ENCODE results near the gene CEACAM21.
A peak's percentile ranks its signal among the peaks of the same experiment; 100 is the strongest.

The CEACAM21 gene

DNA sequence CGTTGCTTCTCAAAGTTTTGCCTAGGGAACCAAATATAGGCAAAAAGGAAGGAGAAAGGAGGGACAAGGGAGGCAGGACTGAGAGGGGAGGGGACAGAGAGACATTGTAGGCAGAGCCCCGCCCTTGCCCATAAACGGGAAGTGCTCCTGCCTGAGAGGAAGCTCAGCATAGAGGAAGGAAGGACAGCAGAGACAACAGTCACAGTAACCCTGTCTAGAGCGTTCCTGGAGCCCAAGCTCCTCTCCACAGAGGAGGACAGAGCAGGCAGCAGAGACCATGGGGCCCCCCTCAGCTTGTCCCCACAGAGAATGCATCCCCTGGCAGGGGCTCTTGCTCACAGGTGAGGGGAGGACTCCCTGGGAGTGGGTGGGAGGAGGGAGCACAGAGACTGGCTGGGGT lies at the start of gene CEACAM21:
CEACAM21 (plus strand) TSS at position 169 of the 400 bp plus-strand sequence; CDS start at position 278, 109 bp downstream.
- no peak for DNase-seq

GRCh38 chr19:41527089-41527488 lies 48.9 kb upstream of the CEACAM21 start:
- no peak for DNase-seq

DNA sequence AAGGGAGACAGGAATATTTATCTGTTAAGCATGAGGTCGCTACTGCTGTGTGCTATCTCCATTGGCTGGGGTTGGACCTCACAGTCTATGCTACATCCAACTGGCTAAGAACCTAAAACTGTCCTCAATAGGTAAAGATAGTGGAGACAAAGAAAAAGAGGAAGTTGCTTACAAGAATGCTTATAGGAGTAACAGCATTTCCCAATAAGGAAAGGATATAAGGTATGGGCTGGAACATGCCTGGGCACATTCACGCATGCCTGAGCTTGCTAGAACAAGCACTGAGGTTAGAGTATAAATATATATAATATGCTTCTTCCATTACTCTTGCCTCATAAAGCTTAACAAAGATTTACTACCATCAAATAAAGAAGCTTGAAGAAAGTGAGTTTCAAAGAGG lies 47.9 kb upstream of the CEACAM21 start:
- no peak for DNase-seq

- no peak for DNase-seq
These were observed 46.3 kb upstream of the CEACAM21 start for GRCh38 chr19:41529484-41530183.

GRCh38 chr19:41530184-41530534 lies 45.8 kb upstream of the CEACAM21 start:
- DNase-seq: no peak

- DNase-seq: no peak
These were observed 45.1 kb upstream of the CEACAM21 start for GRCh38 chr19:41530761-41531301.

DNA sequence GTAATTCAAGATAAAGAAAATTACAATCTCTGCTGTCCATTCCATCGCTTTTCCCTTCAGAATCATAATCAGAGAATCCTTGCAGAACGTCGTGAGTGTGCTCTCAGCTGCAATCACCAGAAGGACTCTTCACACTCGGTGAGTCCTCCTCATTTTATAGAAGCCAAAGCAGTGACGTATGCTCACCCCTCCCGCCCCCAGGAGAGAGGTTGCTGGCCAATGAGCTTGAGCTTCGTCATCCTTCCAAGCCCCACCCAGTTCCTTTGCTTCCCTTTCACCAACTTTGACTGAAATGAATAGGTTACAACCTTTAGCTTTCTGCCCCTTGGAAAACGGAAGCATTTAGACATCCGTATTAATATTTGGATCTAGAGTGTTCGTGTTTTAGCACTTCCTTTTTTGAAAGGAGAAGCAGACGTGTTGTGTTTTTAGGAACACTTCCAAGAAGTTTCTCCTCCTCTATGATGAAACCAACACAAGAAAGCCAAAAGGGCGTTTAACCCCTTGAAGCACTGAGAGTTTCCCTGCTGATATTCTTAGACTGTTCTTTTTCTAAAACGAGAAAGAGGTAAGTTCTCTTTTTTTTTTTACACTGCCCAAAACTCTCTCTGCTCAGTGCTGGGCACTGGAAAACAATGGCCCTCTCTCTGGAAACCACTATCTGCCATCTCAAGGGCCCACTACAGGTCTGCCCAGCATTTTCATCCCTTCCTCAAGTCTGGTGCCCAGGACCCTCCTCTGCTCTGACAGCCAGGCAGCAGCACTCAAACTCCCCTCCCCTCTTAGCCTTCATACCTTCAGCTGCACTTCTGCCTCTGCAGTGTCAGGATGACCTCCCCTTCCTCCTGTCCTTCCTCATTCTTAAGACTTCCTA lies 44.3 kb upstream of the CEACAM21 start:
- no peak for DNase-seq

DNA sequence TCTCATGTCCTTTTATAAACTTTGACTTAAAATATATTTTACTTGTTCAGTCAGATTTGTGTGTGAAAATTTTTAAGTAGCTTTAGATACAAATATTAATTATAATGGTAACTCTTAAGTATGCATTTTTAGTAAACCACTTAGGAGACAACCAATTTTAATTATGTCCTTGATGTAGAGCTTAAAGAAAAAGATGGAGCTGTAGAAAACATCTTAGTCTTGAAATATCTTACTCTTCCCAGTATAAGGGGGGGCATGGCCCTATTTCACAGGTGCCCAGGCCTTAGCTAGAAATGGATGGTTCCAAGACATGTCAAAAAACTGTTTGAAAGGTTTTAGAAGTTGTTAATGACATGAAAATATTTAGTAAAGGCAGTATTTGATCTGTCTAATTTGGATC lies 43.4 kb upstream of the CEACAM21 start:
- no peak for DNase-seq

- no peak for DNase-seq
These were observed 42.2 kb upstream of the CEACAM21 start for GRCh38 chr19:41533671-41534215.

- DNase-seq: no peak
These were observed 40.8 kb upstream of the CEACAM21 start for GRCh38 chr19:41535029-41535622.

DNA sequence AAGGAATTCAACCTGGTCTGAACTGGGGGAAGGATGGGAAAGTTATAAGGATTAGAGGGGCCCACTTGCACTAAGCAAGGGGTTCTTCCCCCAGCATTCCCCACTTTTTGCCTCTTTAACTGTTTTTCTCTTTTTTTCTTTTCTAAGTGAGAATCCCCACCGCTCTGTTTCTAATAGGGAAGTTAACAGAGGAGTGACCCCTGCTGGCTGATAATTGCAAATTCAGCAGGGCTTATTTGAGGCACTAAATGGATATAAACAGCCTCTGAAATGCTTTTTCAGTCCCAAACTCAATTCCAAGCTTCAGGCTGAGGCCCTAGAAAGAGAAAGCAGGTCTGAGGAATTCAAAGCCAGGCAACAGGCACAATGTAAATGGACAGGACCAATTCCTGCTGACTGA lies 38.2 kb upstream of the CEACAM21 start:
- peak; percentile 7 for DNase-seq

DNA sequence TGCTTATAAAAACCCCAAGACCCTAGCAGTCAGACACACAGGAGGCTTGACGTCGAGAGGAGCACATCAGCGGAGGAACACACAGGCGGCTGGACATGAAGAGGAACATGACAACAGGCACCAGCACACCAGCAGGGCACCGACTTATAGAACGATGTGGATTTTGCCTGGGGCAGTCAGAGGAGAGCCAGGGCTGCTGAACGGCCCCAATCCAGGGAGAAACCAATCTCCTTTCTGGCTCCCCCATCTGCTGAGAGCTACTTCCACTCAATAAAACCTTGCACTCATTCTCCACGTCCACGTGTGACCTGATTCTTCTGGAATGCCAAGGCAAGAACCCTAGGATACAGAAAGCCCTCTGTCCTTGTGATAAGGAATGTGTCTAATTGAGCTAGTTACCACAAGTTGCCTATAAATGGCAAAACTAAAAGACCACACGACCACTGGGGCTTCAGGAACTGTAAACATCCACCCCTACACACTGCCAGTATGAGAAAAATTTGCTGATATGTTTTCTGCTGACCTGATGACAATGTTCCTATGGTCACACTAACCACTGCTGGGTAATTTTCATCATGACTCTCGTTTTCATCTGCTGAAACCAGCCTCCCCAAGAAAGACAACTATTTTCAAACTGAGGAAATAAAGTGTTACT lies 35.8 kb upstream of the CEACAM21 start:
- no peak for DNase-seq

GRCh38 chr19:41541990-41542584 lies 33.9 kb upstream of the CEACAM21 start:
- DNase-seq: no peak

DNA sequence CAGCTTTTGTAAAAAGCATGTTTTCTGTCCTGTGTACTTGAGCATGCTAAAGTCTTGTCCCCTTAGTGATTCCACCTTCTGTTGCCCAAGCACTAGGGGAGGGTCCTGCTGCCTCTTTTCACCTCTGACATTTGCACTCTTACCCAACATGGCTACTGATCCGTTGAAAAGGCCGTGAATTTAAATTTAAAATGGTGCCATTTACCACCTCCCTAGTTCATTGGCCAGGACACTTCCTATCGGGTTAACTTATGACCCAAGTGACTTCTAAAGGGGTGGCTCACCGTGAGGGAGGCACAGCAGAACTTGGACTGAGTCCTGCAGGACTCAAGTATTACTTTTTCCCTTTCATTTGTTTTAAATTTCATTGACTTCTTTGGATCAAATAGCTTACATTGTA lies 33.3 kb upstream of the CEACAM21 start:
- no peak for DNase-seq

DNA sequence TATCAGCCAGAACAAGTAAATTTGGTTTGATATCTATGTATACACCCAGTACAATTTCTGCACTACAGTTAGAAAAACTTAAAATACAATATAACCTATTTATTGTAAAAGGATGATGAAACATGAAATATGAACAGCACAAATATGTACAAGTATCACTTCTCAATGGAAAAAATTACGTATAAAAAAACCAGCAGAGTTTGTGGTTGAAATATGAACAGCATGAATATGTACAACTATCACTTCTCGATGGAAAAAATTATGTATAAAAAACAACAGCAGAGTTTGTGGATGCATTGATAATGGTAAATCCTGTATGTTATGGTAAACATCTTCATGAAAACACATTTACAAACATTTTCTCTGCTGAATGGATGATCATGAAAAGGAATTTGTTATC lies 32.4 kb upstream of the CEACAM21 start:
- DNase-seq: no peak

DNA sequence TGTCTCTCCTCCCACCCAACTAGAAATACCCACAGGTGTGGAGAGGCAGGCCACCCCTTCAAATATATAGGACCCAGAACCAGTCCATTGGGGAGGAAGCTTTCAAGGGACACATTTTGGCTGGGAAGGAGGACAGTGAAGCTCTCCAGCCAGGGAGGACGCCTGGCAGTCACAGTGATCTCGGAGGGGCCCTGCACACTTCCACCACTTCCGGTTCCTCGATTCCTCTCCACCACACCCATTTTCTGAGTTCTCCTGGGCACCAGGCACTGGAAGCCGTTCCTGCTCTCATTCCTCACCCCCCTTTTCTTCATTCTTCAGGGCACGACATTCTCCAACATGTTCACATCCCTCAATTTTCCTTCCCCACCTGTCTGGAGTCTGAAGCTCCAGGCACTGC lies 30.4 kb upstream of the CEACAM21 start:
- DNase-seq: no peak

DNA sequence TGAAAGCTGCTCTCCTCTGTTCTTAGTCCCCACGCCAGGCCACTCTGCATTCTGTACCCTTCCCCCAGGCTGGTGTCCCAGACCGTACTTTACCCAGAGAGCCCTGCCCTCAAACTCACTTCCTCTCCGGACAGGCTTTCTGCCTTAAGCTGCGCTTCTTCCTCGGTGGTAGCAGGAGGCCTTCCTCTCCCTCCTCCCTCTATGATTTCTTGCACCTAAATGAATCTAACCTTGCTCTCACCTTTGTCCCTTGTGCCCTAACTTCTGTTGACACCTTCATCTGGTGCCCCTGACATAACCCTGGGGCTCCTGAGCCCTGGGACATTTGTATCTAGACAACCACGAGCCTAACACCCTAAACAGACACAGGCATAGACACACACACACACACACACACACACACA lies 29.6 kb upstream of the CEACAM21 start:
- DNase-seq: no peak

GRCh38 chr19:41546961-41547360 lies 29.0 kb upstream of the CEACAM21 start:
- DNase-seq: no peak

DNA sequence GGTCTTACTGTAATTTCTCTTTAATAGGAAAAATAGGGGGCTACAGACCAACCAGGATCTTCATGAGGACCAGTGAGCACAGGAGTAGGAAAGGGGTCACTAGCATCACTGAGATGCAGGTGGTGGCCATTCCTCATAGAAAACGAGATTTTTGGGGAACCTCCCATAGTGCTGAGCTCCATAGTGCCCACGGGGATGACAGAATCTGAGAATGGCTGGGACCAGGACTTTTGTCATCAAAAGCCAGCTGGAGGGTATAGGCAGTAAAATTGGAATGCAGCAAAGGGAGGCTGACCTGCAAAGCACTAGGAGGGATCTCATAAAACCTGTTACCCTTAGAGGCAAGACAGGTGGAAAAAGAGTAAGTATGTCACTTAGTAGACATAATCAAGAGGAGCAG lies 28.4 kb upstream of the CEACAM21 start:
- DNase-seq: no peak

DNA sequence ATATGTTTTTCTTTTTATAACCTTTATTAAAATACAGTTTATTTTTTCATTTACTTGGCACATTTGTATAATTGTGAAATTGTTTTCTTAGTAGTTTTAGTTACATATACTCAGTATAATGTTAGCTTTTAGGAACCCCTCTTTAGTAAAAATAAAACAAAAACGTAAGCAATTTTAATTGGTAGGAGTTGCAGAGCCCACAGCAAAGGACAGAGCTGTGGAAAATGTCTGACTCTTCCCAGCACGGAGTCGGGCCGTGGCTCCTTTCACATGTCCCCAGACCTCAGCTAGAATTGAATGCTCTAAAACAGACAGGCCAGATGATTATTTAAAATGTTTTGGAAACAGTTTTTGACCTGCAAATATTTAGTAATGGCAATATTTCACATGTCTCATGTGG lies 27.9 kb upstream of the CEACAM21 start:
- no peak for DNase-seq

- DNase-seq: no peak
These were observed 26.8 kb upstream of the CEACAM21 start for GRCh38 chr19:41548954-41549688.

DNA sequence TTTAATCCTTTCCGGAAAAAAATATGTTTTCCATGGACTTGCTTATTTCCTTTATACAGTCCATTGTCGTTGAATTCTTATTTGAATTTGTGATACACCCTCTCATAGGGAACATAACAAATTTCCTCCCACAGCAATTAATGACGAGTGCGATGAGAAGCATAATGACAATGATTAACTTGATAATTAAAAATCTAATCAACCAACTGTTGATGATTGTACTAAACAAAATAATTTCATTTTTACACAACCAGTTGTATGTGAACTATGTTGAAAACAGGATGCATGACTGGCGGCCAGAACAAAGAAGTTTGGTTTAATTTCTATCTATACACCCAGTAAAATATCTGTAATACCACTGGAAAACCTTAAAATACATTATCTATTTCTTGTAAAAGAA lies 26.1 kb upstream of the CEACAM21 start:
- DNase-seq: no peak
